Measurements from ENCODE around the gene TTC5. TPM values are rescaled to one million over a fixed set of nuclear protein-coding genes. Genes with fewer than 3 reads are reported as not detected.
A peak's percentile ranks its signal among the peaks of the same experiment; 100 is the strongest.

TTC5 gene
- total RNA-seq, 1 experiment from 2014 or later = 20.6 TPM

- H2AK5ac ChIP-seq (ENCODE audit: insufficient read length, low read length) = no peak overlapping the region
- peaks cover 16 to 36% (median 26%) of the 10 kb centered on the region in 3 experiments; a peak in 6 of 7 replicates for H3K36me3 Mint-ChIP-seq (ENCODE audit: insufficient read depth in 1 of 3, low read depth in 3 of 3)
- no peaks in the 10 kb centered on the region for H3K27me3 ChIP-seq (ENCODE audit: insufficient read depth, low read length)
- WGBS (ENCODE audit: extremely low coverage, insufficient read length, low lambda C conversion rate) = no CpG with 5 or more reads among the region's 3 CpGs
- H2BK20ac ChIP-seq (ENCODE audit: low read depth, low read length, poor library complexity, severe bottlenecking) = no peak overlapping the region
- H3K4me2 ChIP-seq (ENCODE audit: insufficient read depth, insufficient read length, low read length) = peak overlapping the region; percentile 44
- no peak overlapping the region for H4K5ac ChIP-seq (ENCODE audit: insufficient read length, low read depth, low read length)
- H2BK5ac ChIP-seq (ENCODE audit: insufficient read length, low read length) = no peak overlapping the region
- no peak overlapping the region for H3K9ac ChIP-seq (ENCODE audit: extremely low read depth, insufficient read length, low read length)
- H4K8ac ChIP-seq (replicated peaks; ENCODE audit: insufficient read length, low read depth, low read length) = no peak overlapping the region
- peaks cover 0 to 3% of the 10 kb centered on the region in 2 experiments; a peak in 1 of 5 replicates for H3K9me3 Mint-ChIP-seq
- H2BK15ac ChIP-seq (ENCODE audit: low read depth, low read length) = no peak overlapping the region
- no peak overlapping the region for H3K23ac ChIP-seq (ENCODE audit: insufficient read length, low read depth, low read length)
- no peaks in the 10 kb centered on the region for H3K79me1 ChIP-seq (ENCODE audit: insufficient read depth, low read depth, low read length, poor library complexity, severe bottlenecking)
- peaks cover 6% of the 10 kb centered on the region for H3K23me2 ChIP-seq (ENCODE audit: insufficient read length, low read depth, low read length, poor library complexity, severe bottlenecking)
- H3K18ac ChIP-seq (ENCODE audit: insufficient read length, low read depth, low read length) = no peak overlapping the region
- H3K27me3 Mint-ChIP-seq (ENCODE audit: low read depth) = no peaks in the 10 kb centered on the region
- no peaks in the 10 kb centered on the region for H3K9me3 ChIP-seq (ENCODE audit: control insufficient read depth, low read depth, low read length)
- peak overlapping the region; percentile 95 to 99 for H3K4me3 Mint-ChIP-seq
- no peak overlapping the region for H3K14ac ChIP-seq (ENCODE audit: insufficient read depth, low read length)
- H3K27ac Mint-ChIP-seq = peak overlapping the region; percentile 57 to 100 (median 99); a peak in 6 of 7 replicates
- no peak overlapping the region for H3K4ac ChIP-seq (ENCODE audit: low read depth, low read length)
- TF ChIP-seq CTCF (conservative IDR thresholded peaks at IDR 0.05) = no peak
- peaks cover 26 to 29% of the 10 kb centered on the region in 2 experiments for H3K4me1 Mint-ChIP-seq
- H3K79me2 ChIP-seq (ENCODE audit: insufficient read depth, low read length) = peaks cover 35% of the 10 kb centered on the region
- H2BK120ac ChIP-seq (ENCODE audit: low read depth, low read length, poor library complexity, severe bottlenecking) = no peak overlapping the region
- no peak overlapping the region for H2BK12ac ChIP-seq (ENCODE audit: insufficient read length, low read depth, low read length)
- no peak overlapping the region for H2AFZ ChIP-seq (ENCODE audit: low read length)
- no peak overlapping the region for H4K91ac ChIP-seq (ENCODE audit: insufficient read length, low read depth, low read length)
- H3K56ac ChIP-seq (ENCODE audit: insufficient read length, low read depth, low read length) = no peak overlapping the region
- no peak overlapping the region for H3K27ac ChIP-seq (ENCODE audit: insufficient read length, low read depth, low read length)
- DNase-seq = no peak
- H4K20me1 ChIP-seq (ENCODE audit: control insufficient read depth, insufficient read depth, insufficient read length) = no peaks in the 10 kb centered on the region
- H3K4me1 ChIP-seq (ENCODE audit: insufficient read depth, low read length) = peaks cover 6% of the 10 kb centered on the region
- no peak overlapping the region for H3T11ph ChIP-seq (ENCODE audit: low read length)
Measured at GRCh38 chr14:20333494-20333841, 27.7 kb upstream of the TTC5 start.

All from H9 (cell line).